Left ventricle myocardium inferior (tissue), 1 donor: Measurements from ENCODE around the gene COL15A1. TPM values are rescaled to one million over a fixed set of nuclear protein-coding genes. Genes with fewer than 3 reads are reported as not detected.

Source experiments
- DNase-seq: peaks from one replicate; pipeline ENCODE4 v3.0.0-alpha.2; 2020
- H3K27ac ChIP-seq: fragments of 200-600 bp; replicated peaks from 2 replicates; pipeline ENCODE4 v1.8.0; 2021
- H3K27me3 ChIP-seq: fragments of 200-600 bp; 2 replicates; pipeline ENCODE4 v1.8.0; 2021; ENCODE audit warnings: low read depth
- H3K36me3 ChIP-seq: fragments of 200-600 bp; 2 replicates; pipeline ENCODE4 v1.8.0; 2021
- H3K4me1 ChIP-seq: fragments of 200-600 bp; 2 replicates; pipeline ENCODE4 v1.8.0; 2021
- H3K4me3 ChIP-seq: fragments of 200-600 bp; 2 replicates; pipeline ENCODE4 v1.8.0; 2021; ENCODE audit warnings: mild to moderate bottlenecking, moderate library complexity
- H3K9me3 ChIP-seq: fragments of 200-600 bp; replicated peaks from 2 replicates; pipeline ENCODE4 v1.8.0; 2021
- intact Hi-C: fragments of 100-400 bp; cut with micrococcal nuclease; formaldehyde crosslinking; loops from one replicate; pipeline ENCODE4 v1.11.0; 2022
- total RNA-seq: library from RNA; stranded (reverse); fragmentation: NEBNext Ultra II Directional; extraction: Animal tissue kit (Norgen Biotek cat#: 25700); gene quantifications from one replicate; pipeline ENCODE4 v1.2.1, GENCODE V29; 2021
- TF ChIP-seq, protein P1 (sequence below): fragments of 200-600 bp; IDR thresholded peaks from 2 replicates; pipeline ENCODE4 v1.8.0; 2021; ENCODE audit warnings: antibody characterized with exemption, mild to moderate bottlenecking, borderline replicate concordance
- donor health status: DM: no; HTN: yes; CAD: no; lungs with severe emphysema.

The COL15A1 gene
- total RNA-seq, 1 donor from 2014 or later, result 45.4 TPM

DNA sequence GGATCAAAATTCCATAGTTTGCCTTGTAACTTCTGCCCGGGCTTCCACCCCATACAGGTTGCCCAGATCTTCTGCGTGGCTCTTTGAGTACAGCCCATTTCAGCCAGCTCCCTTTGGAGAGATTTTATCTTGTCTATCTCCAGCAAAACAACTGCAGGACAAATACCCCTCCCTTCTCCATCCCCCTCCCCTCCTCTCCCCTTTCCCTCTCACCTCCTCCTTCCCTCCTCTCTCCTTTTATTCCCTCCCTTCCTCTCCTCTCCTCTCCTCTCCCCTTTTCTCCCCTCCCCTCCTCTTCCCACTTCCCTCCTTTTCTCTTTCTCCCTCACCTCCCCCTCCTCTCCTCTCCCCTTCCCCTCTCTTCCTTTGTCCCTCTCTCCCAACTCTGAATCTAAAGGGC, 58.2 kb downstream of the COL15A1 start:
- peaks cover 52% of the 10 kb centered on the region for H3K4me1 ChIP-seq
- peak overlapping the region; percentile 37 for H3K27ac ChIP-seq
- no peaks in the 10 kb centered on the region for H3K9me3 ChIP-seq
- no peak for DNase-seq
- H3K4me3 ChIP-seq, result no peak overlapping the region
- peaks cover 37% of the 10 kb centered on the region for H3K36me3 ChIP-seq
- TF ChIP-seq, protein P1, sequence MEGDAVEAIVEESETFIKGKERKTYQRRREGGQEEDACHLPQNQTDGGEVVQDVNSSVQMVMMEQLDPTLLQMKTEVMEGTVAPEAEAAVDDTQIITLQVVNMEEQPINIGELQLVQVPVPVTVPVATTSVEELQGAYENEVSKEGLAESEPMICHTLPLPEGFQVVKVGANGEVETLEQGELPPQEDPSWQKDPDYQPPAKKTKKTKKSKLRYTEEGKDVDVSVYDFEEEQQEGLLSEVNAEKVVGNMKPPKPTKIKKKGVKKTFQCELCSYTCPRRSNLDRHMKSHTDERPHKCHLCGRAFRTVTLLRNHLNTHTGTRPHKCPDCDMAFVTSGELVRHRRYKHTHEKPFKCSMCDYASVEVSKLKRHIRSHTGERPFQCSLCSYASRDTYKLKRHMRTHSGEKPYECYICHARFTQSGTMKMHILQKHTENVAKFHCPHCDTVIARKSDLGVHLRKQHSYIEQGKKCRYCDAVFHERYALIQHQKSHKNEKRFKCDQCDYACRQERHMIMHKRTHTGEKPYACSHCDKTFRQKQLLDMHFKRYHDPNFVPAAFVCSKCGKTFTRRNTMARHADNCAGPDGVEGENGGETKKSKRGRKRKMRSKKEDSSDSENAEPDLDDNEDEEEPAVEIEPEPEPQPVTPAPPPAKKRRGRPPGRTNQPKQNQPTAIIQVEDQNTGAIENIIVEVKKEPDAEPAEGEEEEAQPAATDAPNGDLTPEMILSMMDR, result no peak
- intact Hi-C loops, result no loop called here
- no peaks in the 10 kb centered on the region for H3K27me3 ChIP-seq

DNA sequence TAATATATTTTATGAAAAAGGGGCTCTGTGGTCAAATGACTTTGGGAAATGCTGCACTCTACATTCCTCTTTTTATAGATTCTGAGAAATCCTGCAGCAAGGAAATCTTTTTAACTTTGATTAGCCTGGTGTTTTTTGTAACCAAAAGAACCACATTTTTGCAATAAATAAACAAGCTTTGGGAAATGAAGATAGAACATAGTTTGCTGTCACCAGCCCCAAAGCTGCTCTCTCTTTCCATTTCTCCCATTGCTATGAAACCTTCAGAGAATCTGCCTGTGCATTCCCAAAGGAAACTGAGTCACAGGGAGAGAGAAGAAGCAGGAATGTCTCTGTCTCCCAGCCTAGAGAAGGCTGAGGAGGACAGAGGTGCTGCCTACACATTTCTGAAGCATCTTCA, 59.0 kb downstream of the COL15A1 start:
- intact Hi-C loops, result no loop called here
- peaks cover 35% of the 10 kb centered on the region for H3K36me3 ChIP-seq
- H3K27ac ChIP-seq, result peak overlapping the region; percentile 34

GRCh38 chr9:99003308-99003707, 59.6 kb downstream of the COL15A1 start:
- peak overlapping the region; percentile 34 for H3K27ac ChIP-seq
- peaks cover 40% of the 10 kb centered on the region for H3K4me1 ChIP-seq
- no peaks in the 10 kb centered on the region for H3K27me3 ChIP-seq
- H3K4me3 ChIP-seq, result no peak overlapping the region
- no peak for DNase-seq
- H3K9me3 ChIP-seq, result no peaks in the 10 kb centered on the region
- peaks cover 35% of the 10 kb centered on the region for H3K36me3 ChIP-seq
- TF ChIP-seq, protein P1, result no peak
- intact Hi-C loops, result no loop called here

More for the DNA sequence above, 59.0 kb downstream of the COL15A1 start:
- TF ChIP-seq, protein P1, result no peak
- Histone ChIP-seq H3K4me3 (no peak overlapping the region), H3K9me3 (no peaks in the 10 kb centered on the region), H3K27me3 (no peaks in the 10 kb centered on the region), H3K4me1 (peaks cover 46% of the 10 kb centered on the region)
- no peak for DNase-seq

DNA sequence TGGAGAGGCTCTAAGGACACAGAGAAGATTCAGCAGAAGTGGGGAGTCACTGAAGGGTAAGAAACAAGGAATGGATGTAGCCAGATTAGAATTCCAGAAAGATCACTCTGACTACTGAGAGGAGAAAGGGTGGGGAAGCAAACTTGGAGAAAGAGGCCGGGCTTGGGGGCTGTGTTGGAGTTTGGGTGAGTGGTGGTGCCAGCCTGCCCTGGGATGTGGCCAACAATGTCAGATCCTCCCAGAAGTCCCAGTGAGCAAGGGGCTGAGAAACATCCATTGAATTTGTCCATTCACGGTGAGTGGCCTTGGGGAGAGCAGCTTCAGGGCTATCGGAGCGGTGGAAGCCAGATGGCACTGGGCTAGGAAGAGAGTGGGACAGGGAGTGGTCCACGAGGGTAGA, 60.4 kb downstream of the COL15A1 start:
- TF ChIP-seq, protein P1, result no peak
- H3K36me3 ChIP-seq, result peaks cover 35% of the 10 kb centered on the region
- no peaks in the 10 kb centered on the region for H3K27me3 ChIP-seq
- H3K27ac ChIP-seq, result no peak overlapping the region
- no peak for DNase-seq
- intact Hi-C loops, result no loop called here
- H3K9me3 ChIP-seq, result no peaks in the 10 kb centered on the region
- H3K4me1 ChIP-seq, result peaks cover 31% of the 10 kb centered on the region
- H3K4me3 ChIP-seq, result no peak overlapping the region

GRCh38 chr9:99004717-99005460, 61.2 kb downstream of the COL15A1 start:
- Histone ChIP-seq H3K4me3 (no peak overlapping the region), H3K9me3 (no peaks in the 10 kb centered on the region), H3K4me1 (peaks cover 24% of the 10 kb centered on the region), H3K27ac (peak overlapping the region; percentile 9), H3K27me3 (no peaks in the 10 kb centered on the region), H3K36me3 (peaks cover 37% of the 10 kb centered on the region)
- DNase-seq, result no peak
- intact Hi-C loops, result no loop called here
- TF ChIP-seq, protein P1, result no peak
